Cardiac fibroblast (primary cell): ENCODE measurements around the gene BNIP2.

Experiments
- DNase-seq, 2 donors: peaks; one replicate each; pipeline versions ENCODE4 v3.0.0 to v3.0.0-alpha.2; 2010; ENCODE audit warnings: low read depth in 2 of 2
- H3K4me3 ChIP-seq, 2 donors: replicated peaks in 1 of 2; 1 replicate in 1 of 2; 2 replicates in 1 of 2; pipeline ENCODE4 v1.5.1; 2011; ENCODE audit warnings: low read depth in 2 of 2, low read length in 2 of 2, mild to moderate bottlenecking in 2 of 2, moderate library complexity in 1 of 2
- CTCF ChIP-seq: IDR thresholded peaks from one replicate; pipeline ENCODE4 v1.5.1; 2011; ENCODE audit warnings: low read depth, mild to moderate bottlenecking, low read length, inconsistent platforms

Gene BNIP2

DNA sequence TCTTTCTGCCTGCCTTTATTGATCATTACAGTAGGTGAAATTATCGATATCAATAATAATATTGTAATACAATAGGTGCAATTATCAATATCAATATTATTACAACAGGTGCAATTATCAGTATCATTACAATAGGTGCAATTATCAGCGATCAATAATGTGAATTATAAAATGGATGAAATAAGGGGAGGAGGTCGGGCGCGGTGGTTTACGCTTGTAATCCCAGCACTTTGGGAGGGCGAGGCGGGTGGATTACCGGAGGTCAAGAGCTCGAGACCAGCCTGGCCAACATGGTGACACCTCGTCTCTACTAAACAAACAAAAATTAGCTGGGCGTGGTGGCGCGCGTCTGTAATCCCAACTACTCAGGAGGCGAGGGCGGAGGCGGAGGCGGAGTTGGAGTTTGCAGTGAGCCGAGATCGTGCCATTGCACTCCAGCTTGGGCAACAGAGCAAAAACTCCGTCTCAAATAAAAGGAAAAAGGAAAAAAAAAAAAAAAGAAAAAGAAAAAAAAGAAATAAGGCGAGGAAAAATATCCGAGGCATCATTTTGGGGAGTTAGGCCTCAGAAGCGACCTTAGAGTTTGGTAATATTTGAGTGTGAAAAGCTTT is 611 bp upstream of the BNIP2 start:
- peak; percentile 79 to 83 for DNase-seq
- H3K4me3 ChIP-seq = peak overlapping the region; percentile 58 to 97
- TF ChIP-seq CTCF = no peak

DNA sequence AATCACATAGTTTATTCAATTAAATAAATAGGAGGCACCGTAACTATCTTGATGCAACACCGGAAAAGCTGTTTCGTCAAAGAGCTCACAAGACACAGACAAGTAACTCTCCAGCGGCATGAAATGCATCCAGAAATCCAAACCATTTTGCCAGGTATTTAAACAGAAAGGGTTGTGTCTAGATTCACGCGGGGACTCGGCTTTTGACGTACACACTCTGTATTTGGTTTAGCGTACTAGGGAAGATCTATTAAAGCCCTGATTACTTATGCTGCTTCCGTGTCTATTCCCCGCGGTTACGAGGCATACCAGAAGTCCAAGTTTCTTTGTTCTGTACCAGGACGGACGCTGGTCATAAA is 718 bp downstream of the BNIP2 start:
- peak; percentile 84 to 87 for DNase-seq
- peak overlapping the region; percentile 97 to 98 for H3K4me3 ChIP-seq
- TF ChIP-seq CTCF = no peak

- DNase-seq = peak; percentile 56 to 67
- peak overlapping the region; percentile 97 to 98 for H3K4me3 ChIP-seq
- TF ChIP-seq CTCF = peak; percentile 3
Observed at GRCh38 chr15:59687836-59688235, 1.3 kb downstream of the BNIP2 start.

GRCh38 chr15:59686389-59686788 is 2.7 kb downstream of the BNIP2 start:
- no peak overlapping the region for H3K4me3 ChIP-seq
- no peak for DNase-seq
- TF ChIP-seq CTCF = no peak

GRCh38 chr15:59685737-59686297 is 3.3 kb downstream of the BNIP2 start:
- H3K4me3 ChIP-seq = no peak overlapping the region
- TF ChIP-seq CTCF = no peak

GRCh38 chr15:59680870-59681269 is 8.2 kb downstream of the BNIP2 start:
- no peak for DNase-seq
- H3K4me3 ChIP-seq = no peak overlapping the region
- TF ChIP-seq CTCF = no peak

More at GRCh38 chr15:59685737-59686297, 3.3 kb downstream of the BNIP2 start:
- DNase-seq = peak; percentile 59 to 67

GRCh38 chr15:59680346-59680745 is 8.8 kb downstream of the BNIP2 start:
- no peak for DNase-seq
- TF ChIP-seq CTCF = no peak

More at GRCh38 chr15:59680346-59680745, 8.8 kb downstream of the BNIP2 start:
- H3K4me3 ChIP-seq = no peak overlapping the region
